DMS 273 (cell line): ENCODE measurements around the gene C22orf23.

Experiments
- DNase-seq: peaks from one replicate; lab custom pipeline; 2025; ENCODE audit not compliant: unreplicated experiment; lab: John Stamatoyannopoulos, UW

C22orf23 gene

DNA sequence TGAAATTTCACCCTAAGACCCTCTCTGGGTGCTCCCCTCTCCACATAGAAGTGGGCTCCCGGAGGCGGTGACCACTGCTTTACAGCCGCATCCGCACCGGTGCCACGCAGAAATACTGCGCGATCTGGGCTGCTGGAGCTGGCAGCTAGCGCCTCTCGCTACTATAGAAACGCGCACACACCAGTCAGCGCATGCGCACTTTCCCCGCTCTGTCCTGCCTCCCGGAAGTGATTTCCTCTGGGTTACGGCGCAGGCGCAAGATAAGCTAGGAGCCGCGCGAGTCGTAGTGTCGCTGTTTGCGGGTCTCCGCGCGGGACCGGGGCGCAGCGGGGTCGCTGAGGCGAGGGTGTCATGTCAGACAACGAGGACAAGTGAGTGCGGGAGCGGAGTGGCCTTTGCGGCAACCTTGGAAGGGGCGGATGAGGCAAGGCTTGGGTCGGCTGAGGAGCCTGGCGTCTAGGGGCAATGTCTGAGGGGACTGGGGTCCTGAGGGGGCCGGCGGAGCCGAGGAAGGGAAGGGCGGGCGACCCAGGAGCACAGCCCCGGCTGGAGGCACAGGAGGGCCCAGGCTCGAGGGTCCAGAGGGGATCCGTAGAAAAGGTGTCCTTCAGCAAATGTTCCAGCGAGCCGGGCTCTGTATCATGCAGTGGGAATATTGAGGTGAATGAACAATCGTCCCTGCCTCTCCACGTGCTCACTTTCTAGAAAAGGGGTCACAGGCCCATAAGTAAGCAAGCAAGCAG lies at the start of gene C22orf23, which contains the start of gene POLR2F:
Gene C22orf23 (minus strand): TSS at position 165 of the 743 bp plus-strand sequence. CDS start 452 bp downstream, outside the sequence.
Gene POLR2F (plus strand): TSS at position 263 of the 743 bp plus-strand sequence. CDS start 89 bp downstream, at position 352.
- peak; percentile 96 for DNase-seq

DNA sequence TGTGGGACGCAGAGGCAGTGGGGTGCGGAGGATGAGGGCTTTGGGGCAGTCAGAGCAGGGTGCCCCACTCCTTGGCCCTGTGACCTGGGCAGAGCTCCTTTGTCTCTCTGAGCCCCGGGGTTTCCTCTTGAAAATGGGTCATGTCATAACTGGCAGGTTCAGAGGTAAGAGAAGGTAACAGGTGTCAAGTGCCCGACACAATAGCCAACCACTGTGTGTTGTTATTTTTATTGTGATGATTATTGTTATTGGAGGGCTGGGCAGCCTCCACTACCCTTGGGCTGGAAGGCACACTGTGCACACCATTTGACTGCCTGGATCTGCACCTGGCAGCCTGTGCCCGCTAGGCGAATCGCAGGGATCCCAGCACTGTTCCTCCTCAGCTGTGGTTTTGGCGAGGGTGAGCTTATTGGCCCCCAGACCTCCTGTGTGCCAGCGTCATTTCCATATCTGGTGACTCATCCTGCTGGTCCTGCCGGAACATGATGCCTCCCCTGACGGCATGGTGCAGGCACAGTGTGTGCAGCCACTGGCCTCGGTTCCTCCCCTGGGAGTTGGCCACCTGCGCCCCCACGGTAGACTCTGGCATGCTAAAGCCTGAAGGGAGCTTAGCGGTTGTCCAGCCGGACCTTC lies 46.4 kb upstream of the C22orf23 start:
- peak; percentile 92 for DNase-seq

DNA sequence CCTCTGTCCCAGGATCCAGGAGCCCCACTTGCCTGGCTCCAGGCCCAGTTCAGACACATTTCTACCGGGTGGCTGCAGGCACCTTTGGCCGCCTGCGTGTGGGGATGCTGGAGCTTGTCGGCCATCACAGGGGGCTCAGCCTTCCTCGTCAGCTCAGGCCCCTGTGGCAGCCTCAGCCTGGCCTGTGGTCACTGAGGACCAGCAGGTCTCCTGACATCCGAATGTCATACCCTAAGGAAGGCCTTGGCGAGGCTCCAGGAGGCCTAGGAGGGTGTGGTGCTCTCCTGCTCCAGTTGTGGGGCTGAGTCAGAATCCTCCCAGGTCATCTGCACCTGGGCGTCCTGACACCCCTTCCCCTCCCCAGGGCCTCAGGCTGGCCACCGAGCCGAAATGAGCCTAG lies 45.8 kb upstream of the C22orf23 start:
- DNase-seq: peak; percentile 19

DNA sequence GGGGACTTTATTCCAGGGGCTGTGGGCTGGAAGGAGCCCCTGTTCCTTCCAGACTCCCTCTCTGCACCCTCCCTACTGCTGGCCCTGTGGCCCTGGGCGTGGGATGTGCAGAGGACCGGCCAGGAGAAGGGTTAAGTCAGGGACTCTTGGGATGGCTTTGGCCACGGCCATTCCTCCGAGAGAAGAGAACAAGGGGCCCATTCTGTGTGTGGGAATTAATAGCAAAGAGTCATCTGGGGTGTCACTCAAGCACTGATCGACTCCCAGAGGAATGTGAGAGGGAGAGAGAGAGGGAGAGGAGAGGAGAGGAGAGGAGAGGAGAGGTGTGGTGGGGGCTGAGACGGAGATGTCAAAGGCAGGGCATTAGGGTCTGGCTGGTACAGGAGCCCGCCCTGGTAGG lies 45.1 kb upstream of the C22orf23 start:
- DNase-seq: no peak

DNA sequence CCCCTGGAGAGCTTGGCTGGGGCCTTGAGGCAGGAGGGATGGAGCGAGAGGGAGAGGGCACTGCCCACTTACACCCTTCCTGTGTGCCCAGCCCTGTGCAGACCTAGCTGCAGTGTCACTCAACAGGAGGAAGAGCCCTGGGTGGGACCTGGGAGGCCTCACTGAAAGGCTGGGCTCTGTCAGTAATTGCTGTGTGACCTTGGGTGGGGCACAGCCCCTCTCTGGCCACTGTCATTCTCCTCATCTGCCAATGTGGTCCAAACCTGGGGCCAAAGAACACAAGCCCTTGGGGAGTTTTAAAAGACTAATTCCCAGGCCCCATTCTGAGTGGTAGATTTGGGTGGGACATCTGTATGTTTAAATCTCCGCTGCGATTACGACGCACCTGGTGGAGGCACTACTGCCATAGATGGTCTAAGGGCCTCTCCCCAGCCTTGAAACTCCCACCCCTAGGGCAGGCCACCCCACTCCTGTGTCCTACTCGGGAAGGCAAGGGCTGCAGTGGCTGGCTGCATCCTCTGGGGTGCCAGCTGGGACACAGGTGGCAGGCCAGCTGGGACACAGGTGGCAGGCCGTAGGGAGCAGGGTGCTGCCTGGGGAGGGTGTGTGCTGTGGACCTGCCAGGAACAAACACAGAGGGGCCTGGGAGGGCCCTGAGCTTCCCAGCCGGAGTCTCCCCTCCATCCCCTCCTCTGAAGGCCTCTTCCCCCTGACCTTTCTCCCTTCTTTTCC lies 43.3 kb upstream of the C22orf23 start:
- peak; percentile 73 for DNase-seq

DNA sequence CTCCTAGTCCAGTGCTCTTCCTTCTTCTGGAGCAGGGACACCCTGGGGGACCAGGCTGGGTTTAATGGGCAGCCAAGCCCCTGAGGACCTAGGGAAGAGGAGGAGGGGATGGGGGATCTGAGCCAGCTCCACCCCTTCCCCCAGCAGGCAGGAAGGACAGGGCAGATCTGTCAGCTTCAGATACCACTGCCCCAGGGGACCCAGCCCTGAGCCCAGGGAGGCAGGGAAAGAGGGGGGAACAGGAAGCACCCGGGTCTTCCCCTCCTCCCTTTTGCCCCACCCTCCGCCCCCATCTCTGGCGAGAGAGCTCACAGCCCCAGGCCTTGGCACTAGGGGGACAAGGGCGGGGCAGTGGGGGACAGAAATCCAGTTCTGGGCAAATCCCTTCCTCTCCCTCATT lies 42.7 kb upstream of the C22orf23 start:
- no peak for DNase-seq

DNA sequence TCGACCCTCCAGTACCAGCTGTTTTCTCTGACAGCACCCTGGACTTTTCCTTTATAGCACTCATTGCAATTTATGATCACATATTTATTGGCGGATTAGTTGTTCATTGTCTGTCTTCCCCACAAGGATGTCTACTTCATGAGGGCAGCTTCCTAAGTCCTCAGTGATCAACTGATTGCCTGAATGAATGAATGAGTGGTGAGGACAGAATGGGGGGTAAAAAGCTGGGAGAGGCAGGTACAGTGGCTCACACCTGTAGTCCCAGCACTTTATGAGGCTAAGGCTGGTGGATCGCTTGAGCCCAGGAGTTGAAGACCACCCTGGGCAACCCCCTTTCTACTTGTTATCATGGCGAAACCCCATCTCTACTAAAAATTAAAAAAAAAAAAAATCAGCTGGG lies 42.1 kb upstream of the C22orf23 start:
- no peak for DNase-seq

DNA sequence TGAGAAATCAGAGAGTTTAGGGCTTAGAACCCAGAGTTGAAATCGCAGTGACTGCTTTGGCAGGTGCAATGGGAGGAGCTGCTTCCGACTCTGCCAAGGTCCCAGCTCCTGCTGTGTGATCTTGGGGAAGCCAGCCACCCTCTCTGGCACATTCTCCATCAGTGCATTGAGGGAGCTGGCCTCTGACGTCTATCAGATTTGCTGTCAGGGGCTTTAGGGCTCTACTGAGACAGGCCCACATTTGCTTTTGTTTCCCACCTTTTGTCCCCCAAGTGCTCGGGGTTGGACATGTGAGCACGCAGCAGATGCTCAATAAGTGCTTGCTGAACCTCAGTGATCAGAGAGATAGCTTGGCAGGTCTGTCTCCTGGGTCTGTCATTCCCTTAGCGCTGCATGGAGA lies 41.6 kb upstream of the C22orf23 start:
- no peak for DNase-seq

DNA sequence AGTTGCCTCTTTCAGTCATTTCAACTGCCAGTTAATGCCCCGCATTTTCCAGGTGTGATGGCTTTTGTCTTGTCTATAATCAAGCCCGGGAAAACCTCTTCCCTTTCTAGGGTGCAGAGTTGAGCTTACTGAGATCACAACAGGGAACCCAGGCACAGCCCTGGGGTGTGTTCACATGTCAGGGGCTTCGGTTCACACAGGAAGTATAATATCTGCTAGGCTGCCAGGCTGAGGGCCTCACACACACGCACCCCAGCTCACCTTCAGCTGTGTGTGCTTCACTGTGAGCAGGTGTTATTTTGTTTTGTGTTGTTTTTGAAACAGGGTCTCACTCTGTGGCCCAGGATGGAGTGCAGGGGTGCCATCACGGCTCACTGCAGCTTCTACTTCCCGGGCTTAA lies 40.6 kb upstream of the C22orf23 start:
- DNase-seq: no peak

DNA sequence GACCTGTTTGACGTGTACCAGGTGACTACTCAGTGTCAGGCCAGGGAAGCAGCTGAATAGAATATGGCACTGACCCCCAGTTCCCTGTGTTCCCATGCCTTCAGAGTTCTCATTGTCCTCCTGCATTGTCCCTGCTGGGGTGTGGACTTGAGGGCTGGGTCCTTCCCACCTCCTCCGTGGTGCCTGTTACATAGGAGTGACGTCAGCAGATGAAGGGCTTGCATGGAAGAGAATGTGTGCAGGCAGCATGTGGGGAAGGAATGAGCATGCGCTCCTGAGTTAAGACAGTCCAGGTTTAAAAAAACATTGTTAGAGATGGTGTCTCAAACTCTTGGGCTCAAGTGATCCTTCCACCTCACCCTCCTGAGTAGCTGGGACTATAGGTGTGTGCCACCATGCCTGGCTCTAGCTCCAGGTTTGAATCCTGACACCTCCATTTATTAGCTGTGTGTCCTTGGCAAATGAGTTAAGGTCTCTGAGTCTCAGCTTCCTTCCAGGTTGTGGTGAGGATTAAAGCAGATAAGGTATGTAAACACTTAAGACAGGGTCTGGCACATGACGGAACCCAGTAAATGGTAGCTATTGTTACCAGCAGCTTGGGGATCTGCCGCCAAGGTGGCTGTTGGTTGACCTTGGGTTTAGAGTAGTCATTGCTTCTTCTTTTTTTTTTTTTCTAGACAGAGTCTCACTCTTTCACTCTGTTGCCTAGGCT lies 38.5 kb upstream of the C22orf23 start:
- no peak for DNase-seq

DNA sequence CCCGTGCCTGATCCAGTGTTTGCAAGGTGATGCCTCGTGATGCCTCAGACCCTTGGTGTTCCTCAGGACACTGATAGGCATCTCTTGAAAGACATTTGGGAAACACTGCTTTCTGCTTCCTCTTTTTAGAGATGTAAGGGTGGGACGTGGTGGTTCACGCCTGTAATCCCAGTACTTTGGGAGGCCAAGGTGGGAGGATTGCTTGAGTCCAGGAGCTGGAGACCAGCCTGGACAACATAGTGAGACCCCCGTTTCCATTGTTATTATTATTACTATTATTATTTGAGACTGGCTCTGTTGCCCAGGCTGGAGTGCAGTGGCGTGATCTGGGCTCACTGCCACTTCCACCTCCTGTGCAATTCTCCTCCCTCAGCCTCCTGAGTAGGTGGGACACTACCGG lies 37.5 kb upstream of the C22orf23 start:
- no peak for DNase-seq

DNA sequence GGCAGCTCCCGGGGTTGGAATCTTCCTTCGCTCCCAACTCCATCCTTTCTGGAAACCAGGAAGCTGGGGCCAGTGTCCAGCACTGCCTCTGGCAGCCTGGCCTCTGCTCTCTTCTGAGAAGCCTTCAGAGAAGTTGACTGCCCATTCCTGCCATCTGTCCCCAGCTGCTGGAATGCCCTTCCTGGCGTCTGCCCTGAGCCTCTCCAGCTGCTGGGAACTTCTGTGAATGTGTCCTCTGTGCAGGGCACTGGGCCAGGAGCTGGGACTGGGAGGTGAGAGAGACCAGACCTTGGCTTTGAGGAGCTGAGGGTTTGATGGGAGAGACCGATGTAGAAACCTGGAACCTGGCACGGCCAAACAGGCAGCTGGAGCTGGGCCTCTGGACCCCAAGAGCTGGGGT lies 36.9 kb upstream of the C22orf23 start:
- DNase-seq: peak; percentile 78

DNA sequence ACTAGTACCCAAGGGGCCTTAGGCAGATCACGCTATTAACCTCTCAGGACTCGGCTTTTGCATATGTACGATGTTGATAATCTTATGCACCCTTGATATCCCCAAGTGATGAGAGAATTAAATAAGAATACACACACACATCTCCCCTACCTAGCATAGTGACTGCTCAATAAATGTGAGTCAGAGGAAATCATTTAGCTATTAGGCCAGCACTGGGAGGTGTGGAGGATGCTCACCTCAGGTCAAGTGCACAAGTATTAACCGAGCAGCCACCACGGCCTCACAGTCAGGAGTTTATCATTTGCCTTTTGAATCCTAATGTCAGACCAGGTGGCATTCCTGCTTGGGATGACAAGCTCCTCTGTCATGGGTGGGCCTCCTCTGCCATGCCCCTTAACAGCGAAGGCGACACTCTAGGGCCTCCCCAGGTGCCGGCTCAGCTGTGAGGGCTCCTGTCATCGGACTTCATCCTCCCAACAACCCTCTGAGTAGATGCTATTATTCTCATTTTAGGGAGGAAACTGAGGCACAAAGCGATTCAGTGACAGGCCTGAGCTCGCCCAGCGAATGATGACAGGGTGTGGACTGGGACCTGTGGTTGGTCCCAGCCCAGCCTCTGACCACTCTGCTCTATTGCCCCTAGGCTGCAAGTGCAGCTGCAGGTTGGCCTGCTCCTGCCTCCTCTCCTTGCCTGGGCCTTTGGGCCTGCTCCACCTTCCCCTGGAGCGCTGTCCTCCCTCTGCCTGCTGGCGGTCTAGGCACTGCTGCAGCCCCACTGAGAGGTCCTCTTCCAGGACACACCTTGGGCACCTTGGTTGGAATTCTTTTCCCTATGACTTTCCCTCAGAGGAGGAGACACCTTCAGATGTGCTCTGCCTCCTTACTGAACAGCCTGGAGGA lies 36.0 kb upstream of the C22orf23 start:
- DNase-seq: no peak

DNA sequence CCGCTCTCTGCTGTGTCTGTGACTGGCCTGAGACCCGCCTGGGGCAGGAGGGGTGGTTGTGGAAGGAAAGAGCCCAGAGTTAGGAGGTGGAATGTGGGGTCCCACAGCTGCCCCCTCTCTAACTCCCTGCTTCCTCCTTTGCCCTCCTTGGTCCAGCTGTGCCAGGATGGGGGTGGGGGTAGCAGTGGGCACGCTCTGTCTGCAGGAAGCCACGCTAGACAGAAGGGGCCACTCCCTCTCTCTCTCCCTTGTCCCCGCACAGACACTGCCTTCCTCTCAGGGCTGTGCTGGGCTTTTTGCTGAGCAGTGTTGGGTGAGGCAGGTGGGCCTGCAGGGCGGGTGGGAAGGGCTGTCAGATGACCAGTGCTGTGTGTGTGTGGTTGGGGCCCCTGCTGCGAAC lies 33.0 kb upstream of the C22orf23 start:
- no peak for DNase-seq

DNA sequence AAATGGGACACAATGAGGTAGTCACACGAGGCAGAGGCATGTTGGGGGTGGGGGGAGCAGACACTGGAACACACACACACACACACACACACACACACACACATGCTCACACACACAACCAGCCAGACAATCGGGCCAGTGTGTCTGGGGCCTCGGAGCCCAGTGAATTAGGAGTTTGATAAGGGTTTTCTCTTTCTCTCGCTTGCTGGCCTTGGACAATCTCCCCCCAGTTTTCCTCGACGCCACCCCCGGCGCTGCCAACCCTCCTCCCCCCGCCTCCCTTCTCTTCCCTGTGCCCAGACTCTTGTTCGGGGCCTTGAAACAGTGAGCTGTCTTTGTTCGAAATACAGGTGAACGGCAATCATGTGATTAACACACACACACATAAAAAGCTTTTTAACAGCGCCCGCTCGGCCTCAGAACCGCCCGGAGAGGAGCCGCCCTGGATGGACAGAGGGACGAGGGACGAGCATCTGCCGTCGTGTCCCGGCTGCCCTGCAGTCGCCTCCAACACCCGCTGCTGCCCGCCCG lies 32.4 kb upstream of the C22orf23 start:
- no peak for DNase-seq

DNA sequence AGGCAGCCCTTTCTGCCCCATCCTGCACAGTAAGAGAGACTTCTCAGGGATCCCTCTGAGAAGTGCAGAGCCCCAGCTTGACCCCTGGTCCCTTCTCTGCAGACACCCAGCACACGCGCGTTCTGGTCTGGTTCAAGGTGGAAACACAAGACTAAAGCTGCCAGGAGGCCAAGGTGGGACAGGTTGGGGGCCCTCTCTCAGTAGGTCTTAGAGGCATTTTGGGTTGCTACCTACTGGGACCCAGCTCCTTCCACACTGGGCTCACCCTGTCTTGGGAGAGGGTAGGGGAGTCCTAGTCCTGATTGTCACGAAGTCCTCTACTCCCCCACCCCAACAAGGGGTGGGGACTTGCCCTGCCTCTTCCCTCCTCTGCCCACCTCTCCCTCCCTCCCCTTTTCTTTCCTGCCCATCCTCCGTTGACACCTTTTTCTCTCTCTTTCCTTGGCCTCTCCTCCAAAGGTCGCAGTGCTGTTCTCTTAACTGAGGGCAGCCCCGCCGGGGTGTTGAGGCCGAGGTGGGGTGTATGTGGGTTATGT lies 31.7 kb upstream of the C22orf23 start:
- DNase-seq: no peak

DNA sequence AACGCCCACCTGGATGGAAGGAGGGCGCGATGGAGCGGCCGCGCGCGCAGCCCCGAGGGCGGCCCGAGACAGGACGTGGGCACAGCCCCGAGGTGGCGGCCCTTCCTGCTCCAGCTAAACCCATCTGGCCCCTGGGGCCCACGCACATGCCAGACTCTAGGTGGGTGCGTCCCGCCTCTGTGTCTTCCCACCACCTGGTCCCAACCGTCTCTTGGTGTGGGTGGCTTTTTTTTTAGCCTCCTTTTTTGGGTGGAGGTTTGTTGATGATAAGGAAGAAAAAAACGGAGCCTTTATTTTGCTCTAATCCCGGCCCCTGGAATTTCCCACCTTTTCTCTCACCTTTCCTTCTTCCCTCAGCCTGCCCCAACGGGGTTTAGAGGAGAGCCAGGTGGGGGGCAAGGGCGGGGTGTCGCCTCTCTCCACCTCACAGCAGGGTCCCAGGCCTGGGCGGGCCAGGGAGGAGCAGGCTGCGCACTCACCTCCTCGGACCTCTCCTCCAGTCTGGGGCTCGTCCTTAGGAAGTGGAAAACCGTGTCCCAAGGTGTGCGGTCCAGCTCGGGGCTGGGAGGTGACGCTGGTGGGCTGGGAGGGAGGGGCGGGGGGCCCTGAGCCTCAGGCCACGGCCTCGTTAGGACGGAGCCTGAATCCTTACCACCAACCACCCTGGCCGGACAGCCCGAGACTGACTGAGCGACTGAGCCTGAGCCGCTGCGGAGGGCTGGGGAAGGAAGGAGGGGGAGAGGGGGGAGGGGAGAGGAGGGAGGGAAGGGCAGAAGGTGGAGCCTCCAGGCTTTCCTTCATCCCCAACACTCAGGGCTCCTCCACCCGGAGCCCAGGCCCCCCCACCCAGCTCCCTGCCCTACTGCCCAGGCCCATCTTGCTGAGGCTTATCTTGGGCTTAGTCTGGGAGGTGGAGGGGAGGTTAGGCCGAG lies 30.7 kb upstream of the C22orf23 start, which contains the start of gene SOX10:
Gene SOX10 (minus strand): TSS at position 696 of the 932 bp plus-strand sequence. CDS start 771 bp downstream, outside the sequence.
- DNase-seq: no peak
